Endothelial cell of umbilical vein (primary cell): ENCODE measurements around the gene SPAG16. TPM values are rescaled to one million over a fixed set of nuclear protein-coding genes. Genes with fewer than 3 reads are reported as not detected.

ENCODE experiments used
- BruUV-seq: library from RNA; stranded (reverse); fragments of 400-500 nt; replicated peaks from 2 replicates; lab custom pipeline; 2021; lab: Mats Ljungman, UMichigan
- CTCF ChIA-PET: fragments of 300-600, 350-600 bp; sonication (Branson Sonifier 250); formaldehyde crosslinking; loops from one replicate; lab custom pipeline; 2021; ENCODE audit warnings: antibody characterized with exemption, inconsistent platforms; lab: Charles Lee
- POLR2A ChIA-PET: fragments of 300-600, 350-600 bp; sonication (Branson Sonifier 250); formaldehyde crosslinking; loops from one replicate; lab custom pipeline; 2021; ENCODE audit warnings: antibody characterized with exemption, inconsistent platforms; lab: Charles Lee
- DNase-seq: peaks from one replicate; pipeline ENCODE4 v3.0.0-alpha.2; 2011; ENCODE audit warnings: low read depth, low spot score
- FAIRE-seq: peaks from 2 replicates; lab custom pipeline; 2011; peaks lifted over from hg19 to GRCh38; lab: Jason Lieb, UNC
- H2AFZ ChIP-seq: 2 replicates; pipeline ENCODE4 v1.6.0; 2012; ENCODE audit warnings: low read depth, low read length, control low read depth, inconsistent platforms
- H3K27ac ChIP-seq: 2 replicates; pipeline ENCODE4 v1.5.1; 2011; ENCODE audit warnings: low read depth, mild to moderate bottlenecking, control low read depth, low read length, moderate library complexity; ENCODE audit not compliant: insufficient read depth
- H3K27me3 ChIP-seq, 2 experiments: 2 replicates each; pipeline versions ENCODE4 v1.6.0 to v1.6.1; 2011; ENCODE audit warnings: low read length in 2 of 2, mixed read lengths in 1 of 2; ENCODE audit not compliant: control insufficient read depth in 2 of 2, insufficient read depth in 2 of 2
- H3K36me3 ChIP-seq, 2 experiments: 2 replicates in 1 of 2; 3 replicates in 1 of 2; pipeline ENCODE4 v1.5.1; 2011; ENCODE audit warnings: low read length in 2 of 2, mild to moderate bottlenecking in 1 of 2, moderate library complexity in 1 of 2; ENCODE audit not compliant: control insufficient read depth in 2 of 2, insufficient read depth in 2 of 2; ENCODE audit errors: extremely low read depth in 1 of 2
- H3K4me1 ChIP-seq: 3 replicates; pipeline ENCODE4 v1.5.1; 2011; ENCODE audit warnings: mild to moderate bottlenecking, low read length; ENCODE audit not compliant: control insufficient read depth, insufficient read depth; ENCODE audit errors: extremely low read depth
- H3K4me2 ChIP-seq: 2 replicates; pipeline ENCODE4 v1.6.1; 2011; ENCODE audit warnings: low read length, control low read depth, mixed read lengths; ENCODE audit not compliant: insufficient read depth
- H3K4me3 ChIP-seq, 3 experiments: fragments of 200-600 bp in 1 of 3; sonication (generic), shearing (Covaris generic) in 1 of 3; replicated peaks in 1 of 3; 2 replicates each; pipeline ENCODE4 v1.5.1; 2011 to 2016; ENCODE audit warnings: control low read depth in 3 of 3, low read length in 3 of 3, mild to moderate bottlenecking in 2 of 3, inconsistent platforms in 1 of 3, low read depth in 1 of 3, moderate library complexity in 1 of 3; ENCODE audit not compliant: insufficient read depth in 1 of 3
- H3K79me2 ChIP-seq: 2 replicates; pipeline ENCODE4 v1.6.0; 2012; ENCODE audit warnings: low read length, inconsistent platforms; ENCODE audit not compliant: control insufficient read depth, insufficient read depth
- H3K9ac ChIP-seq: replicated peaks from 2 replicates; pipeline ENCODE3; 2011; ENCODE audit warnings: low read length, control low read depth; ENCODE audit not compliant: insufficient read depth; ENCODE audit errors: extremely low read depth
- H3K9me1 ChIP-seq: replicated peaks from 3 replicates; pipeline ENCODE4 v1.6.0; 2011; ENCODE audit warnings: mild to moderate bottlenecking, low read length; ENCODE audit not compliant: control insufficient read depth, insufficient read depth; ENCODE audit errors: extremely low read depth
- H3K9me3 ChIP-seq: replicated peaks from 2 replicates; pipeline ENCODE4 v1.5.1; 2012; ENCODE audit warnings: low read length, inconsistent platforms; ENCODE audit not compliant: control insufficient read depth, insufficient read depth
- H4K20me1 ChIP-seq: replicated peaks from 2 replicates; pipeline ENCODE3; 2011; ENCODE audit warnings: mild to moderate bottlenecking, low read length; ENCODE audit not compliant: control insufficient read depth, insufficient read depth; ENCODE audit errors: extremely low read depth
- EZH2 ChIP-seq: IDR thresholded peaks from 2 replicates; pipeline ENCODE4 v1.6.1; 2012; ENCODE audit warnings: borderline replicate concordance, low read depth, mild to moderate bottlenecking, moderate library complexity, low read length, inconsistent platforms; ENCODE audit not compliant: severe bottlenecking
- FOS ChIP-seq: IDR thresholded peaks from 2 replicates; pipeline ENCODE4 v1.6.1; 2011; ENCODE audit warnings: mild to moderate bottlenecking, low read length, moderate library complexity, borderline replicate concordance; ENCODE audit not compliant: insufficient read depth
- GATA2 ChIP-seq: IDR thresholded peaks from 2 replicates; pipeline ENCODE4 v1.7.0; 2011; ENCODE audit warnings: low read depth, mild to moderate bottlenecking, moderate library complexity, mixed read lengths, low read length; ENCODE audit not compliant: insufficient read length, insufficient read depth
- JUN ChIP-seq: IDR thresholded peaks from 2 replicates; pipeline ENCODE4 v1.6.1; 2011; ENCODE audit warnings: borderline replicate concordance, low read depth; ENCODE audit not compliant: insufficient read length, insufficient read depth
- MYC ChIP-seq: IDR thresholded peaks from one replicate; pipeline ENCODE4 v1.6.1; 2011; ENCODE audit warnings: mild to moderate bottlenecking, low read depth, low read length
- POLR2A ChIP-seq: IDR thresholded peaks from 2 replicates; pipeline ENCODE4 v1.6.1; 2012; ENCODE audit warnings: low read depth, mild to moderate bottlenecking, control low read depth, low read length
- POLR2AphosphoS5 ChIP-seq: IDR thresholded peaks from 2 replicates; pipeline ENCODE4 v1.6.1; 2012; ENCODE audit warnings: low read depth, mild to moderate bottlenecking, control low read depth, low read length, moderate library complexity; ENCODE audit not compliant: insufficient read depth
- dilution Hi-C: fragments of 300-500 bp; cut with MboI; formaldehyde crosslinking; loops from one replicate; pipeline ENCODE4 v1.15.0; 2019; ENCODE audit warnings: low sequenced_read_pairs; ENCODE audit not compliant: extremely low pct_ligation_motif_present
- intact Hi-C: fragments of 100-400 bp; cut with micrococcal nuclease; formaldehyde crosslinking; loops from one replicate; pipeline ENCODE4 v1.10.0; 2022
- polyA plus RNA-seq, 4 experiments: library from polyadenylated mRNA; depleted of rRNA in 3 of 4; stranded (reverse) in 3 of 4; unstranded in 1 of 4; fragments of >200 nt; gene quantifications; 2 replicates each; pipeline versions ENCODE4 v1.2.1 to v1.2.3, GENCODE V29; 2011 to 2012; ENCODE audit warnings: missing spikeins in 1 of 4
- total RNA-seq: library from RNA; stranded (reverse); gene quantifications from 2 replicates; pipeline ENCODE4 v1.2.3, GENCODE V29; 2021
- TF ChIP-seq, protein P1 (sequence below): IDR thresholded peaks from 2 replicates; pipeline ENCODE4 v1.6.1; 2011; ENCODE audit not compliant: insufficient read depth, insufficient read length

Gene SPAG16
- total and polyA plus RNA-seq, 2 donors (not counting 3 experiments of a cell fraction or from before 2014, with no cell fraction given): 4.0 to 7.7 TPM

GRCh38 chr2:213425618-213426017, 141.4 kb downstream of the SPAG16 start:
- DNase-seq (no peak), FAIRE-seq (no peak)
- no peak overlapping the region for H3K4me3 ChIP-seq
- H3K27me3 ChIP-seq: no peaks in the 10 kb centered on the region
- BruUV-seq: no TSS peak
- H3K36me3 ChIP-seq: no peaks in the 10 kb centered on the region
- H2AFZ ChIP-seq: no peak overlapping the region
- no peaks in the 10 kb centered on the region for H3K9me1 ChIP-seq
- H3K4me2 ChIP-seq: no peak overlapping the region
- H3K4me1 ChIP-seq: no peaks in the 10 kb centered on the region
- no peaks in the 10 kb centered on the region for H4K20me1 ChIP-seq
- no peak overlapping the region for H3K27ac ChIP-seq
- intact Hi-C loops: no loop called here
- H3K9ac ChIP-seq: no peak overlapping the region
- no peaks in the 10 kb centered on the region for H3K79me2 ChIP-seq
- dilution Hi-C loops: no loop called here
- ChIA-PET POLR2A (no interaction called here), CTCF (interaction anchor here (0.7 kb wide), 1 partner anchor 12 kb away, joined by 3 read pairs; no protein-coding TSS in a partner anchor)
- no peaks in the 10 kb centered on the region for H3K9me3 ChIP-seq
- TF ChIP-seq GATA2 (no peak), POLR2A (no peak), MYC (no peak), JUN (no peak), FOS (no peak)
- TF ChIP-seq, protein P1, sequence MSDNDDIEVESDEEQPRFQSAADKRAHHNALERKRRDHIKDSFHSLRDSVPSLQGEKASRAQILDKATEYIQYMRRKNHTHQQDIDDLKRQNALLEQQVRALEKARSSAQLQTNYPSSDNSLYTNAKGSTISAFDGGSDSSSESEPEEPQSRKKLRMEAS: no peak

GRCh38 chr2:213429516-213429915, 145.3 kb downstream of the SPAG16 start:
- Histone ChIP-seq H3K36me3 (no peaks in the 10 kb centered on the region), H4K20me1 (no peaks in the 10 kb centered on the region), H3K79me2 (no peaks in the 10 kb centered on the region), H3K9me1 (no peaks in the 10 kb centered on the region), H3K4me3 (no peak overlapping the region), H3K9ac (no peak overlapping the region), H3K4me1 (no peaks in the 10 kb centered on the region), H2AFZ (no peak overlapping the region), H3K27ac (no peak overlapping the region), H3K27me3 (no peaks in the 10 kb centered on the region), H3K4me2 (no peak overlapping the region), H3K9me3 (no peaks in the 10 kb centered on the region)
- DNase-seq (no peak), FAIRE-seq (no peak)
- intact Hi-C loops (no loop called here), dilution Hi-C loops (no loop called here)
- ChIA-PET CTCF (no interaction called here), POLR2A (no interaction called here)
- TF ChIP-seq JUN: no peak
- TF ChIP-seq POLR2A: no peak
- TF ChIP-seq, protein P1: no peak
- no peak for TF ChIP-seq POLR2AphosphoS5
- no peak for TF ChIP-seq GATA2
- TF ChIP-seq EZH2: no peak
- no TSS peak for BruUV-seq
